ENCODE results near the gene M1AP.

Gene M1AP

DNA sequence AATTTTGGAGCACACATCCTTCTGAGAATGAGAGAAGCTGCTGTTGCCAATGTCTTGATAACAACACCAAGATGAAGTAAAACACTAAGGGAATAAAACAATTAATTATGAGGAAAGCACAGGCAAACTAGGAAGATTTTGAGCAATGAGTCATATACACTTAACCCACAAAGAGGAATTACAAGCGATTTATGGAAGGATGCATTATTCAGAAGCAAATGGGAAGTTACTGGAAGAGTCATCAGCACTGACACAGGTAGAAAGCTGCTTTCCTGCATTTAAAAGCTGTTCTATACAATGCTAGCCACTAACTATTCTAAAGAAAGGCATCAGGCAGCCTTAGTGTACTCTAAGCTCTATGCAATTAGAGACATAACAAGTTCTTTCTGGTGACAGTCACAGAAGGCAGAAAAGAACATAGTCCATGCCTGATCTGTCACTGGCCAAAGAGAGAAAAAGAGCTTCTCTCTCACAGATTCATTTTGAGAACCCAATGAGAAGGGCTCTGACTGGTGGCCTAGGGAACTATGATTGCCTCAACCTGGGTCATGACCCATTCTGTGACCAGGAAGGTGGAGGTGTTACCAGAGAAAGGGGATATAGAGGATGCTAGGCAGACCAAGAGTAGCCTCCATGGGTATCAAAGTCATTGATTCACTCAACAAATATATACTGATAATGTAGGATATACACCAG, 45.4 kb downstream of the M1AP start:
- DNase-seq (ENCODE audit: low read depth, low spot score) = peak; percentile 56
- H3K27ac ChIP-seq = no peak overlapping the region

DNA sequence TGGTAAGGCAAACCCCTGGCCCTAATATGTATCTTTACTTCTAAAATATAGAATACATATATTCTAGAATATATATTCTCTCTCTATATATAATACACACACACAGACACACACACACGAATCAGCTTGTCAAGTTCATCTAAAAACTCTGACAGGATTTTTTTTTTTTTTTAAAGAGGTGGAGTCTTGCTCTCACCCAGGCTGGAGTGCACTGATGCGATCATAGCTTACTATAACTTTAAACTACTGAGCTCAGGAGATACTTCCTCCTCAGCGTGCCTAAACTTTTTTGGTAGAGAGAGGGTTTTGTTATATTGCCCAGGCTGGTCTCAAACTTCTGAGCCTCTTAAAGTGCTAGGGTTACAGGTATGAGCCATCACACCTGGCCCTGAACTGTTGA, 48.5 kb downstream of the M1AP start:
- no peak for DNase-seq (ENCODE audit: low read depth, low spot score)
- no peak overlapping the region for H3K27ac ChIP-seq

DNA sequence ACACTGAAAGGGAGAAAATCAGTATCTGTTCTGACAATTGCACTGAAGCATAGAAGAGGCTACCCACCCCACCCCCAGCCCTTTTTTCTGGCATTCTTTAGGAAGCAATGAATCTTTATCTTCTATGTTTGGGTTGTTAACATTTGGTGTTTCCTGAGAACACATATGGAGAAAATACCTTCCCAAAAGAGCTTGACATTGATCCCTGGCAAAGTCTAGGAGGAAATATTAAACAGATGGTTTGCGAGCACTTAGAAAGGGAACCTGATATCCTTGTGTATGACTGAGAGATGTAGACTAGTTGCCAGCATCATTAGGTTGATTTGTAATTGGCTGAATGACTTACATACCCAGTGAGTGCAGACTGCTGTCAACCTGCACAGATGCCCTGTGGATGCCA, 50.7 kb downstream of the M1AP start:
- DNase-seq (ENCODE audit: low read depth, low spot score) = no peak
- H3K27ac ChIP-seq = no peak overlapping the region

- DNase-seq (ENCODE audit: low read depth, low spot score) = no peak
- H3K27ac ChIP-seq = no peak overlapping the region
Observed at GRCh38 chr2:74596584-74596983, 51.5 kb downstream of the M1AP start.

DNA sequence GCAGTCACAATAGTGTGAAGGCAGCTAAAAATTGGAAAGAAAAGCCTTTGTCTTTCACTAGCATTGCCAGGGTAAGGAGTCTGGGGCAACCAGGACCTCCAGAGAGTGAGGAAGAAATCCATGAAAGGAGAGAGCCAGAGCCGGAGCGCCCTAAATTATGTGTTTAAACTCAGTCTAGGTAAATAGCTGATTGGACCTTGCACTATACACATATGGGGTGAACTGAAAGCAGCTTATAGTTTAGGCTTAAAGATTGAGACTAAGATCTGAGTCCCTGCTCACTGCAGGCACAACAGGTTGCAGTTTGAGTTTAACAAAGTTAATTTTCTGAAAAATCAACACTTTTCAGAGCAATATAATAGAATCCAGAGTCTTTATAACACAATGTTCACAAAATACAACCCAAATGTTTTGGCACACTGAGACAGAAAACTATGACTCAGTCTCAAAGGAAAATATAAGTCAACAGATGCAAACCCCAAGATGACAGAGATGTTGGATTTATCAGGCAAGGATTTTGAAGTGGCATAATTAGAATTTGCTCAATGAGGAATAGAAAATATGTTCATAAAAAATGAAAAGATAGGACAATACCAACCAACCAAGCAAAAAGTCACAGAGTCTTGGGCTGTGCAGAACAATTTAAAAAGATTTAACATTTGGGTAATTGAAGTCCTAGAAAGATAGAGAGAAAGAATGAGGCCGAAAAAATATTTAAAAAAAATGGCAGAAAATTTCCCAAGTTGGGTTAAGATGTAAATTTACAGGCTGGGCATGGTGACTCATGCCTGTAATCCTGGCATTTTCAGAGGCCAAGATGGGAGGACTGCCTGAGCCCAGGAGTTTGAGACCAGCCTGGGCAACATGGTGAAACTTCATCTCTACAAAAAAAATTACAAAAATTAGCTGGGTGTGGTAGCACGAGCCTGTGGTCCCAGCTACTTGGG, 54.0 kb downstream of the M1AP start:
- no peak overlapping the region for H3K27ac ChIP-seq
- DNase-seq (ENCODE audit: low read depth, low spot score) = no peak

DNA sequence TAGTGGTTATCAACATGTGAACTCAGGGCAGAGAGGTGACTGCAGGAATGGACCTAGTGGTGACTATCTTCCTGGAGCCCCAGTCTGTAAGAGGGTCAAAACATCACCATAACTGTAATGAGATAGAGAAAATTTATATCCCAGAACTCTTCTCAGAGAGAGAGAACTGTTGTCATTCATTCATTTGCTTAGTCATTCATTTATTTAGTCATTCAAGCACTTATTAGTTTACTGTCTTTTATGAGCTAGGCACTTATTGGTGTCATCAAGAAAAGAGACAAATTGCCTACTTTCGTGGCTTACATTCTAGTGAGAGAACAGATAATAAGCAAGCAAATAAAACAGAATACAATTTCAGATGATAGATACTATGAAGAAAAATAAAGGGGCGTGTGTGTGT, 59.5 kb downstream of the M1AP start:
- H3K27ac ChIP-seq = no peak overlapping the region
- DNase-seq (ENCODE audit: low read depth, low spot score) = no peak

GRCh38 chr2:74587664-74588277, 60.4 kb downstream of the M1AP start:
- no peak overlapping the region for H3K27ac ChIP-seq
- DNase-seq (ENCODE audit: low read depth, low spot score) = no peak

GRCh38 chr2:74585406-74586185, 62.5 kb downstream of the M1AP start:
- no peak overlapping the region for H3K27ac ChIP-seq
- no peak for DNase-seq (ENCODE audit: low read depth, low spot score)

DNA sequence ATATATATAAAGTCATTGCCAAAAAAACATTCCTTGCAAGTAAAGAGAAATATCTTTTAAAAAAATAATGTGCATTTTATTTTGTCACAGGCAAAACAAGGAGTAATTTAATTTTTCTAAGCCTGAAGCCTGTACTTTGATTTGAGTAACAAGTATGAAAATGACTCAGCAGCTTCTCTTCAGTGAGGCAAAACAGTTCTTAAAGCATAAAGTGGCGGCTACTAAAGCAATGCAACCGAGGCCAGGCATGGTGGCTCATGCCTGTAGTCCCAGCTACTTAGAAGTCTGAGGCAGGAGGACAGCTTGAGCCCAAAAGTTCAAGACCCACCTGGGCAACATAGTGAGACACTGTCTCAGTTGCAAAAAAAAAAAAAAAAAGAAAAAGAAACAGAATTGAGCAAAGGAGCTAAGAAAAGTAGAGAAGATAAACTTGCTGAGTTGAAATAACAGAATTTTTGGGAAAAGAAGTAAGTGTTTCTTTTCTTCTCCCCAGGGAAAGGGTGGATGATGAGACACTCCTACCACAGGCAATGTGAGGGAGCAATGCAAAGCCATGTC, 64.0 kb downstream of the M1AP start:
- DNase-seq (ENCODE audit: low read depth, low spot score) = no peak
- no peak overlapping the region for H3K27ac ChIP-seq

DNA sequence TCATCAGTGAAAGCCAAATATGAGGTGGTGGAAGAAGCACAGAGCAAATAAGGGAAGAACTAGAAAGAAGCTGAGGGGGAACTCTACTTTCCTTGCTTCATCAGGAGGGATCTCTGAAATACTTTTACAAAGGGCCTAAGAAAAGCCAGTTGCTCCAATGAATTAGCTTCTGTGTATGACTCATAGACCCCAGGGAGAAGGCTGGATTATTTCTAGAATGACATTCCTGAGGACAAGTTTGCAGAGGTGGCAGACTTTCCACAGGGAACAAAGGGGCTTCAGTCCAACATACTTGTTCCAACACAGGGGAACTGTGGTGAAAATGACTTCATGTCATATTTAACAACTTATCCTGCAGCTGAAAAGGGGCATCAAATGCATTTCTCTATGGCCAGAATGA, 64.6 kb downstream of the M1AP start:
- no peak for DNase-seq (ENCODE audit: low read depth, low spot score)
- no peak overlapping the region for H3K27ac ChIP-seq

DNA sequence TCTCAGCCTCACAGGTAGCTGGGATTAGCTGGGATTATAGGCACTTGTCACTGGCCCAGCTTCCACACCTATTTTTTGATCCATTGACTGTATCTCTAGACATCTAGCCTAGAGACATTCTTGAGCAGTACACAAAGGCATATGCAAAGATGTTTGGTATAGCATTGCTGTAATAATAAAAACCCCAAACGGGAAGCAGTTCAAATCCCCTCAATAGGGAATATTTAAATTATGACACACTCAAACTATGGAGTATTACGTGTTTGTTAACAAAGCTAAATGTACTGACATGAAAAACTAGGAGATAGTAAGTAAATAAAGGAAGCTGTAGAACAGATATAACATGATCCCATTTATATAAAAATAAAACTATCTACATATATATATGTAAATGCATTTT, 65.9 kb downstream of the M1AP start:
- no peak for DNase-seq (ENCODE audit: low read depth, low spot score)

GRCh38 chr2:74581463-74581862, 66.7 kb downstream of the M1AP start:
- no peak overlapping the region for H3K27ac ChIP-seq
- no peak for DNase-seq (ENCODE audit: low read depth, low spot score)

More for the DNA sequence above, 65.9 kb downstream of the M1AP start:
- no peak overlapping the region for H3K27ac ChIP-seq

DNA sequence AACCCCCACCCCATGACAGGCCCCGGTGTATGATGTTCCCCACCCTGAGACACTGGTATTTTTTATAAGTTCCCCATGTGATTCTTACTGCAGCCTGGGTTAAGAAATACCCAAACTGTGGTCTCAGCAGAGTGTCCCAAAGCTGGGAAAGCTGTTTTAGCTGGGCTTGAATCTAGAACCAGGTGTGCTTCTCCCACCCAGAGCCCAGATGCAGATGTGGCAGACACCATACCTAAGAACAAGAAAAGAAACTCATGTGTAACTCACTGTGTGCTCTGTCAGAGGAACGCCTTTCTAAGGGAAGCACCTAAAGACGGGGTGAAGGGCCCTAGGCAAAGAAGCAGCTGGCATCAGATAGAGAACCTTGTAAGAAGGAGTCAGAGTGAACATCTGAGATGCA, 69.7 kb downstream of the M1AP start:
- no peak for DNase-seq (ENCODE audit: low read depth, low spot score)
- no peak overlapping the region for H3K27ac ChIP-seq

DNA sequence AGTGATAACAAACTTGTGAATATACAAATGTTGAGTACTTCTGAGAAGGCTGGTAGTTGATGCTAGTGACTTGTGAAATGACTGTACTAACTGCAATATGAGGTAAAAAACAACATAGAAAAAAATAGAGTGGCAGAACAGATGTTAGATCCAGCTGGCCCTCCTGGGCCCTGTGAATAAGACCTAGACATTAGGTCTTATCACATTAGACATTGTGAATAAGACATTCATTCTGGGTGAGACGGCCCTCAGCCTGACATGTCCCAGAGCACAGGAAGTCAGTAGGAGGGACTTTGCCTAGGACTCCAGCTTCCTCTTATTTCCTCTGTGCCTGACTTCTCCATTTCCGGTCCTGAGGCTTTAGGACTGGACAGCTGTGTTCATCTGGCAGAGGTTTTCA, 70.7 kb downstream of the M1AP start:
- DNase-seq (ENCODE audit: low read depth, low spot score) = no peak
- peak overlapping the region; percentile 35 for H3K27ac ChIP-seq

DNA sequence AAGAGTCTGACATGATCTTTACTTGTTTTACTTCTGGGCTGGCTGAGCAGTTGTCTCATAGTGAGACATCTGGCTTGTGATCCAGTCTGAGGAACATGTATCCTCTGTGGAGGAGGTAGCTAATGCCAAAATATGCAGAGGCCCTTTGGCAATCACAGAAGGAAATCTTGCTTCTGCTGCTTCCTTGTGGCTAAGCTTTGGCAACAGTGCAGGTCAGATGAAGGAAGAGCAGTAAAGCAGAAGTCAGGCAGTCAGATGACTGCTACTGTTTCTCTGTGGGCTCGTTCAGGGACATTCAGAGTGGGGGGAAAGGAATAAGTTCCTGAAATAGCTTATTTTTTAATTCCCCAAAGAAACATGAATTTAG, 71.3 kb downstream of the M1AP start:
- no peak for DNase-seq (ENCODE audit: low read depth, low spot score)
- peak overlapping the region; percentile 35 for H3K27ac ChIP-seq

- no peak for DNase-seq (ENCODE audit: low read depth, low spot score)
- peak overlapping the region; percentile 35 for H3K27ac ChIP-seq
Observed at GRCh38 chr2:74576211-74576862, 71.8 kb downstream of the M1AP start.

DNA sequence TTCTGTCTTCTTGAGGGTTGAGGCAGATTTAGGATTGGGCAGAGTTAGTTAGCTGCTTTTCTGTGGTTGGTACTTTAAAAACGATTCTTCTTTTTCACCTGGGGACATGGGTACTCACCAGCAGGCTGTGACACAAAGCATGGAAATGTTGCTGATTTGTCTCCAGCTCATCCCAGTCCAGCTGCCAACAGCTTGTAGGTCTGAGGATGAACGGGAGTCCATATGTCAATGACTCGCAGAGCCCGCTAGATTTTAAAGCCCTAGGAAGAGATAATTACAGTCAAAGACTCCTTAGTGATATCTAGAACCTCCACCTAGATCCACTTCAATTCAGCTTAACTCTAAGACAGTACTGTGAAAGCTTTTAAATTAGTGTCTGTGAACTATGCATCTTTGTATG, 72.8 kb downstream of the M1AP start:
- H3K27ac ChIP-seq = no peak overlapping the region
- DNase-seq (ENCODE audit: low read depth, low spot score) = no peak

- H3K27ac ChIP-seq = peak overlapping the region; percentile 68
- no peak for DNase-seq (ENCODE audit: low read depth, low spot score)
Observed at GRCh38 chr2:74573747-74574562, 74.2 kb downstream of the M1AP start.

All from epithelial cell of prostate (primary cell).